IPS-15b (cell line): ENCODE measurements around the gene NDUFC2.

ENCODE experiments used
- H3K27me3 ChIP-seq: one replicate; pipeline ENCODE4 v1.6.1; 2013; ENCODE audit warnings: low read length; ENCODE audit not compliant: control insufficient read depth, insufficient read depth
- H3K36me3 ChIP-seq: one replicate; pipeline ENCODE4 v1.6.1; 2013; ENCODE audit warnings: low read length; ENCODE audit not compliant: control insufficient read depth, insufficient read depth
- H3K4me1 ChIP-seq: one replicate; pipeline ENCODE4 v1.6.1; 2013; ENCODE audit warnings: mild to moderate bottlenecking, low read length; ENCODE audit not compliant: control insufficient read depth, insufficient read depth
- H3K4me3 ChIP-seq: one replicate; pipeline ENCODE4 v1.5.1; 2013; ENCODE audit warnings: low read depth, low read length
- H3K9ac ChIP-seq: one replicate; pipeline ENCODE4 v1.6.1; 2013; ENCODE audit warnings: low read depth, mild to moderate bottlenecking, low read length
- H3K9me3 ChIP-seq: one replicate; pipeline ENCODE4 v1.6.1; 2013; ENCODE audit warnings: mild to moderate bottlenecking, low read length; ENCODE audit not compliant: control insufficient read depth, insufficient read depth

NDUFC2 gene

GRCh38 chr11:78079232-78080083, at the start of gene NDUFC2:
Gene NDUFC2 (minus strand): TSS chr11:78079862. CDS start chr11:78079744, 118 bp downstream.
- peak within 1 kb of the TSS; percentile 95 for H3K9ac ChIP-seq
- H3K27me3 ChIP-seq: peaks cover 4% of the 10 kb centered on the region
- H3K4me1 ChIP-seq: peaks cover 6% of the 10 kb centered on the region
- no peaks in the 10 kb centered on the region for H3K9me3 ChIP-seq
- H3K4me3 ChIP-seq: peak within 1 kb of the TSS; percentile 98
- no peaks in the 10 kb centered on the region for H3K36me3 ChIP-seq

- H3K9me3 ChIP-seq: no peaks in the 10 kb centered on the region
These were observed 47.7 kb upstream of the NDUFC2 start for GRCh38 chr11:78127403-78127802.

GRCh38 chr11:78112582-78113275, 33.1 kb upstream of the NDUFC2 start:
- peaks cover 8% of the 10 kb centered on the region for H3K36me3 ChIP-seq
- H3K9ac ChIP-seq: no peak overlapping the region
- H3K27me3 ChIP-seq: no peaks in the 10 kb centered on the region

More at GRCh38 chr11:78127403-78127802, 47.7 kb upstream of the NDUFC2 start:
- H3K27me3 ChIP-seq: no peaks in the 10 kb centered on the region
- H3K9ac ChIP-seq: no peak overlapping the region
- no peaks in the 10 kb centered on the region for H3K4me1 ChIP-seq
- H3K36me3 ChIP-seq: no peaks in the 10 kb centered on the region
- no peak overlapping the region for H3K4me3 ChIP-seq

GRCh38 chr11:78111298-78111697, 31.6 kb upstream of the NDUFC2 start:
- peaks cover 5% of the 10 kb centered on the region for H3K36me3 ChIP-seq
- H3K4me1 ChIP-seq: no peaks in the 10 kb centered on the region
- no peaks in the 10 kb centered on the region for H3K27me3 ChIP-seq
- no peak overlapping the region for H3K4me3 ChIP-seq
- no peak overlapping the region for H3K9ac ChIP-seq
- H3K9me3 ChIP-seq: no peaks in the 10 kb centered on the region

More at GRCh38 chr11:78112582-78113275, 33.1 kb upstream of the NDUFC2 start:
- H3K9me3 ChIP-seq: no peaks in the 10 kb centered on the region
- no peak overlapping the region for H3K4me3 ChIP-seq
- no peaks in the 10 kb centered on the region for H3K4me1 ChIP-seq

GRCh38 chr11:78110830-78111229, 31.2 kb upstream of the NDUFC2 start:
- H3K9ac ChIP-seq: no peak overlapping the region

GRCh38 chr11:78110351-78110750, 30.7 kb upstream of the NDUFC2 start:
- Histone ChIP-seq H3K36me3 (peaks cover 4% of the 10 kb centered on the region), H3K4me1 (no peaks in the 10 kb centered on the region), H3K9me3 (no peaks in the 10 kb centered on the region), H3K27me3 (no peaks in the 10 kb centered on the region), H3K4me3 (no peak overlapping the region), H3K9ac (no peak overlapping the region)

More at GRCh38 chr11:78110830-78111229, 31.2 kb upstream of the NDUFC2 start:
- Histone ChIP-seq H3K4me1 (no peaks in the 10 kb centered on the region), H3K27me3 (no peaks in the 10 kb centered on the region), H3K4me3 (no peak overlapping the region), H3K36me3 (peaks cover 4% of the 10 kb centered on the region), H3K9me3 (no peaks in the 10 kb centered on the region)

GRCh38 chr11:78109081-78110015, 29.7 kb upstream of the NDUFC2 start:
- no peaks in the 10 kb centered on the region for H3K9me3 ChIP-seq
- H3K9ac ChIP-seq: no peak overlapping the region
- no peaks in the 10 kb centered on the region for H3K27me3 ChIP-seq
- peaks cover 6% of the 10 kb centered on the region for H3K36me3 ChIP-seq
- no peak overlapping the region for H3K4me3 ChIP-seq
- H3K4me1 ChIP-seq: no peaks in the 10 kb centered on the region

- no peaks in the 10 kb centered on the region for H3K9me3 ChIP-seq
- H3K27me3 ChIP-seq: no peaks in the 10 kb centered on the region
- H3K9ac ChIP-seq: no peak overlapping the region
- peaks cover 11% of the 10 kb centered on the region for H3K36me3 ChIP-seq
- H3K4me1 ChIP-seq: no peaks in the 10 kb centered on the region
- H3K4me3 ChIP-seq: no peak overlapping the region
These were observed 21.2 kb upstream of the NDUFC2 start for GRCh38 chr11:78100676-78101472.

- peaks cover 11% of the 10 kb centered on the region for H3K36me3 ChIP-seq
- H3K9me3 ChIP-seq: no peaks in the 10 kb centered on the region
- no peaks in the 10 kb centered on the region for H3K4me1 ChIP-seq
These were observed 20.6 kb upstream of the NDUFC2 start for GRCh38 chr11:78100261-78100660.

GRCh38 chr11:78099666-78100065, 20.0 kb upstream of the NDUFC2 start:
- no peaks in the 10 kb centered on the region for H3K4me1 ChIP-seq
- H3K36me3 ChIP-seq: peaks cover 9% of the 10 kb centered on the region
- H3K4me3 ChIP-seq: no peak overlapping the region
- H3K9me3 ChIP-seq: no peaks in the 10 kb centered on the region
- H3K27me3 ChIP-seq: no peaks in the 10 kb centered on the region
- H3K9ac ChIP-seq: no peak overlapping the region

More at GRCh38 chr11:78100261-78100660, 20.6 kb upstream of the NDUFC2 start:
- no peak overlapping the region for H3K9ac ChIP-seq
- H3K27me3 ChIP-seq: no peaks in the 10 kb centered on the region
- no peak overlapping the region for H3K4me3 ChIP-seq
